GM12872 (cell line): ENCODE measurements around the gene PBXIP1.

ENCODE experiments used
- TF ChIP-seq, protein P1 (sequence below): IDR thresholded peaks from 3 replicates; pipeline ENCODE4 v1.5.1; 2011; ENCODE audit warnings: low read depth, mild to moderate bottlenecking, low read length, moderate library complexity; ENCODE audit not compliant: insufficient read depth

PBXIP1 gene

DNA sequence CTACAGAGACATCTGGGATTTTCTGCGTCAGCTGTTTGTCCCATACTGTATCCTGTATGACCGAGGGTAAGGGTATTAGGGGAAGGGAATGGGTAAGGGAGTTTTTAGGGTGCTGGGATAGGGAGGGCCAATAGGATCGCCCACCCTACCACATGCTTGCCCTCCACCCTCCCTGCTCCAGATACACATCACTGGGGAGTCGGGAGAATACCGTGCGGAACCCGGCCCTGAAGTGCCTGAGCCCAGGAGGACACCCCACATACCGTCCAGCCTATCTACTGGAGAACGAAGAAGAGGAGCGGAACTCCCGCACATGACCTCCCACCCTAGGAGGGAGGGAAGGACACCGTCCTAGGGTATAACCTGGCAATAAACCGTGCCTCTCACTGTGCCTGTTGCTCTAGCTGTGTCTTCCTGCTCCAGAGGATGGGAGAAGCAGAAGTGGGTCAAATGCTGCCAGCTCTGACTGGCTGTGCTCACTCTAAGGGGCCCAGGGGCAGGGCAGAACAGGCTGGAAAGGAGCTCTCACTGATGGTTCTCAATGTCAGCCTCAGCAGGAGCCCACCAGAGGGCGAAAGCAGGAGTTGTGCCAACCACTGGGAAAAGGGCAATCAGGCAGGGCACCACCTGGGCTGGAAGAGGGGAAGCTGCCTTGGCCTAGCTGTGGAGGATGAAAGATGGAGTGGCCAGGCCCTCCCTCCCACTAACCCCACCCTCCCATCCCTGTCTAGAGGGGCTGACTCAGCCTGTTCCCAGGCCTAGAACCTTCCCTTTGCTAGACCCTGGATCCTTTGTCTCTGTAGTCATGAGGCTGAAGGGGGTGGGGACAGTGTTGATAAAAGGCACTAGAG lies 37.0 kb upstream of the PBXIP1 start:
- TF ChIP-seq, protein P1, sequence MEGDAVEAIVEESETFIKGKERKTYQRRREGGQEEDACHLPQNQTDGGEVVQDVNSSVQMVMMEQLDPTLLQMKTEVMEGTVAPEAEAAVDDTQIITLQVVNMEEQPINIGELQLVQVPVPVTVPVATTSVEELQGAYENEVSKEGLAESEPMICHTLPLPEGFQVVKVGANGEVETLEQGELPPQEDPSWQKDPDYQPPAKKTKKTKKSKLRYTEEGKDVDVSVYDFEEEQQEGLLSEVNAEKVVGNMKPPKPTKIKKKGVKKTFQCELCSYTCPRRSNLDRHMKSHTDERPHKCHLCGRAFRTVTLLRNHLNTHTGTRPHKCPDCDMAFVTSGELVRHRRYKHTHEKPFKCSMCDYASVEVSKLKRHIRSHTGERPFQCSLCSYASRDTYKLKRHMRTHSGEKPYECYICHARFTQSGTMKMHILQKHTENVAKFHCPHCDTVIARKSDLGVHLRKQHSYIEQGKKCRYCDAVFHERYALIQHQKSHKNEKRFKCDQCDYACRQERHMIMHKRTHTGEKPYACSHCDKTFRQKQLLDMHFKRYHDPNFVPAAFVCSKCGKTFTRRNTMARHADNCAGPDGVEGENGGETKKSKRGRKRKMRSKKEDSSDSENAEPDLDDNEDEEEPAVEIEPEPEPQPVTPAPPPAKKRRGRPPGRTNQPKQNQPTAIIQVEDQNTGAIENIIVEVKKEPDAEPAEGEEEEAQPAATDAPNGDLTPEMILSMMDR, result 0 out of 3 replicates have a peak, but pooled peaks have one; percentile 19

DNA sequence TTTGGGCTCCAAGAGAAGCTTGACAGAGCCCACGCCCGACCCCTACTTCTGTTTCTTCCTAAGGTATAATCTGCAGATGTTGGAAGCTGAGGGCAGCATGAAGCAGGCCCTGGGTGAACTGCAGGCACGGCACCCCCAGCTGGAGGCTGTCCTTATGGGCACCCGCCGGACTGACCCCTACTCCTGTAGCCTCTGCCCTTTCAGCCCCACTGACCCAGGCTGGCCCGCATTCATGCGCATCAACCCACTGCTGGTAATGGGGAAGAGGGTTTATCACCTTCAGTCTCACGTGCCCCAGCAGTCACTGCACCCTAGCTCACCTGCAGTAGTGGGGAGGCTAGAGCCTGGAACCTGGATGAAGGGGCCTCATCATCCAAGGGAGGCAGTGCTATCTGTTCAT lies 34.4 kb upstream of the PBXIP1 start:
- TF ChIP-seq, protein P1, result no peak

DNA sequence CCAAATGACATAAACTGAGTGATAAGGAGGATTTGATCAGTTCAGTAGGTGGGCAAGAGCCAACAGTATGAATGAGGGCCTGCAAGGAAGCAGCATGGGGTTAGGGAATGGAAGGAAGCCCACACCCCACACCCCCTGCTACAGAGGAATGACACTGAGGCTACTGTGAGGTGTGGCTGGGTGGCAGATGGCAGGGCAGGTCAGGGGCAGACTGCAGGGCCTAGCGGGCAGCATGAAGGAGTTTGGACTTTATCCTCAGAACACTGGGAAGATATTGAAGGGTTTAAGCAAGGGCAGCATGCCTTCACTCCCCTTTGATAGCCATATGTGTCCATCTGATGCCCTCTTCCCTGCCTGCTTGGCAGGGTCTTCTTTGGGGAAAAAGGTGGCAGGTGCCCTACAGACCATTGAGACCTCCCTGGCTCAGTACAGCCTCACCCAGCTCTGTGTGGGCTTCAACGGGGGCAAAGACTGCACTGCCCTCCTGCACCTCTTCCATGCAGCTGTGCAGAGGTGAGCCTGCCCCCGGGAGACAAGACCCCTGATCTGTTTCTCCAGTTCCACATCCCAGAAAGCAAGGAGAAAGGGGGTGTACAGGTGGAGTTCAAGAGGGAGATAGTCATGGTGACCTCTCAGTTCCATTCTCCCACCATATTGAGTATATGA lies 33.4 kb upstream of the PBXIP1 start:
- TF ChIP-seq, protein P1, result no peak

DNA sequence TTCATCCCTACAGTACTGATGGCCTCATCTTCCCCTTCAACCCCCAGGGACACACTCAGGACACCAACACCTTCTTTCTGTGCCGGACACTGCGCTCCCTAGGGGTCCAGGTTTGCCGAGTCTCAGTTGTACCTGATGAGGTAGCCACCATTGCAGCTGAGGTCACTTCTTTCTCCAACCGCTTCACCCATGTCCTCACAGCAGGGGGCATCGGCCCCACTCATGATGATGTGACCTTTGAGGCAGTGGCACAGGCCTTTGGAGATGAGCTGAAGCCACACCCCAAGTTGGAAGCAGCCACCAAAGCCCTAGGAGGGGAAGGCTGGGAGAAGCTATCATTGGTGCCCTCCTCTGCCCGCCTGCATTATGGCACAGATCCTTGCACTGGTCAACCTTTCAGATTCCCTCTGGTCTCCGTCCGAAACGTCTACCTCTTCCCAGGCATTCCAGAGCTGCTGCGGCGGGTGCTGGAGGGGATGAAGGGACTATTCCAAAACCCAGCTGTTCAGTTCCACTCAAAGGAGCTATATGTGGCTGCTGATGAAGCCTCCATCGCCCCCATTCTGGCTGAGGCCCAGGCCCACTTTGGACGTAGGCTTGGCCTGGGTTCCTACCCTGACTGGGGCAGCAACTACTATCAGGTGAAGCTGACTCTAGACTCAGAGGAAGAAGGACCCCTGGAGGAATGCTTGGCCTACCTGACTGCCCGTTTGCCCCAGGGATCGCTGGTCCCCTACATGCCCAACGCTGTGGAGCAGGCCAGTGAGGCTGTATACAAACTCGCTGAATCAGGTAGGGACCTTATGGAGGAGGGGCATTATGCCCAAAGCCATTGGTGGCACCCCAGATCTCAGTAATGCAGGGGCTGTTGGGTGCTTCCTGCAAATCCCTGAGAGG lies 32.4 kb upstream of the PBXIP1 start:
- TF ChIP-seq, protein P1, result no peak

DNA sequence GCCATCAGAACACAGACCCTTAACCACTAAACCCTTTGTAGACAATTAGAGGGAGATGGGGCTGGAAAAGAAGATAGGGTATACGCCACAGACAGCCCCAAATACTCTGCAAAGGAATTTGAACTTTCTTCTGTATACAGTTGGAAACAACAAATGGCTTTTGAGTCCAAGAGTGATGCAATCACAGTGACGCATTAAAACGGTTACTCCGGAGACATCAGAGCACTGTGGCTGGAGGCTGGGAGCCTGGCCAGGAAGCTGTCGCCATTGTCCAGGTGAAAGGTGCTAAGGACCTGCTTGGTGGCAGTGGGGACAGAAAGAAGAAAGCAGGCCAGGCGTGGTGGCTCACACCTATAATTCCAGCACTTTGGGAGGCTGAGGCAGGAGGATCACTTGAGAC lies 31.4 kb upstream of the PBXIP1 start:
- TF ChIP-seq, protein P1, result no peak

DNA sequence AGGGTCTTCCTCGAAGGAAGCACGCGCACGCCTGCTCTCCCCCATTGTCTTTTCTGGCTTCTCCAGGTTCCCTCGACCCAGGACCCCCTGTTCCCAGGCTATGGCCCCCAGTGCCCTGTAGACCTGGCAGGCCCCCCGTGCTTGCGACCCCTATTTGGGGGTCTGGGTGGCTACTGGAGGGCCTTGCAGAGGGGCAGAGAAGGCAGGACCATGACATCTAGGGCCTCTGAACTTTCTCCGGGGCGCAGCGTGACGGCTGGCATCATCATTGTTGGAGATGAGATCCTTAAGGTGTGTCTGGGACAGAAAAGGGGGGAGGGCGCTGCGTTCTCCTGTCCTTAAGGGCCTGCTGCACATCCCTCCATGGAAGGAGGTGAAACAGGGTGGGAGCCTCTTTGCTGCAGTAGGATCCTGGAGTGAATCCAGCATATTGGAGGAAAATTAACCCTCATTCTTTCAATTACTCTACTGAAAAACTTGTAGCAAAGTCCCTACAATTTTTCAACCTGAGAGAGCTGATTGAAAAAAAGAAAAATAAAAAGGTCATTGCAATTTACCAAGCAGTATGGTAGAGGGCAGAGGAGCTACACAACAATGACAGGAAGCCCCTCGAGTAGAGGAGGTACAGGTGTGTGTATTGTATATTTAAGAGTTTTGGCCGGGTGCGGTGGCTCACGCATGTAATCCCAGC lies 28.0 kb upstream of the PBXIP1 start:
- TF ChIP-seq, protein P1, result no peak
